NCI-H1930 (cell line): ENCODE results near the gene MMP21.

Experiments used
- DNase-seq, 2 experiments: peaks; one replicate each; lab custom pipeline; 2025; lab: John Stamatoyannopoulos, UW

Gene MMP21

GRCh38 chr10:125775491-125776106 lies at the start of gene MMP21:
Gene MMP21 (minus strand): TSS chr10:125775821. CDS start chr10:125775821, 0 bp downstream.
- no peak for DNase-seq

GRCh38 chr10:125824736-125825135 lies 49.1 kb upstream of the MMP21 start:
- no peak for DNase-seq

- no peak for DNase-seq
Observed at GRCh38 chr10:125823663-125824251, 48.1 kb upstream of the MMP21 start.

GRCh38 chr10:125822878-125823662 lies 47.4 kb upstream of the MMP21 start, which contains the start of the genes BCCIP and UROS:
Gene BCCIP (plus strand): TSS chr10:125823546. CDS start chr10:125823558, 12 bp downstream.
Gene UROS (minus strand): TSS chr10:125823258. CDS start chr10:125816499, 6,759 bp downstream.
- DNase-seq = peak; percentile 74 to 85

GRCh38 chr10:125820701-125821100 lies 45.1 kb upstream of the MMP21 start:
- DNase-seq = no peak

GRCh38 chr10:125817337-125817946 lies 41.8 kb upstream of the MMP21 start:
- no peak for DNase-seq

- no peak for DNase-seq
Observed at GRCh38 chr10:125816548-125816947, 40.9 kb upstream of the MMP21 start.

GRCh38 chr10:125815764-125816163 lies 40.1 kb upstream of the MMP21 start:
- DNase-seq = no peak

GRCh38 chr10:125812128-125812750 lies 36.6 kb upstream of the MMP21 start:
- no peak for DNase-seq

- DNase-seq = no peak
Observed at GRCh38 chr10:125811251-125811650, 35.6 kb upstream of the MMP21 start.

- no peak for DNase-seq
Observed at GRCh38 chr10:125808047-125808446, 32.4 kb upstream of the MMP21 start.

- no peak for DNase-seq
Observed at GRCh38 chr10:125802739-125803138, 27.1 kb upstream of the MMP21 start.

- no peak for DNase-seq
Observed at GRCh38 chr10:125802131-125802530, 26.5 kb upstream of the MMP21 start.

GRCh38 chr10:125801574-125801973 lies 26.0 kb upstream of the MMP21 start:
- DNase-seq = no peak

GRCh38 chr10:125799451-125800182 lies 24.0 kb upstream of the MMP21 start:
- no peak for DNase-seq

- no peak for DNase-seq
Observed at GRCh38 chr10:125797994-125798662, 22.5 kb upstream of the MMP21 start.

- DNase-seq = no peak
Observed at GRCh38 chr10:125797424-125797823, 21.8 kb upstream of the MMP21 start.

GRCh38 chr10:125795637-125796190 lies 20.1 kb upstream of the MMP21 start:
- no peak for DNase-seq

GRCh38 chr10:125795128-125795527 lies 19.5 kb upstream of the MMP21 start:
- DNase-seq = no peak
